ENCODE results near the gene CAMTA1.

Gene CAMTA1

GRCh38 chr1:6935911-6936690 lies 150.8 kb downstream of the CAMTA1 start:
- no peak for DNase-seq

- DNase-seq: no peak
These were observed 151.8 kb downstream of the CAMTA1 start for GRCh38 chr1:6937048-6937447.

GRCh38 chr1:6939363-6939762 lies 154.1 kb downstream of the CAMTA1 start:
- DNase-seq: no peak

GRCh38 chr1:6941786-6942185 lies 156.5 kb downstream of the CAMTA1 start:
- no peak for DNase-seq

- DNase-seq: no peak
These were observed 157.7 kb downstream of the CAMTA1 start for GRCh38 chr1:6942990-6943389.

- no peak for DNase-seq
These were observed 159.2 kb downstream of the CAMTA1 start for GRCh38 chr1:6944434-6944833.

GRCh38 chr1:6947952-6948351 lies 162.7 kb downstream of the CAMTA1 start:
- no peak for DNase-seq

GRCh38 chr1:6948416-6948815 lies 163.2 kb downstream of the CAMTA1 start:
- DNase-seq: no peak

- no peak for DNase-seq
These were observed 163.6 kb downstream of the CAMTA1 start for GRCh38 chr1:6948861-6949260.

GRCh38 chr1:6950001-6950765 lies 164.9 kb downstream of the CAMTA1 start:
- no peak for DNase-seq

GRCh38 chr1:6951536-6951935 lies 166.3 kb downstream of the CAMTA1 start:
- no peak for DNase-seq

GRCh38 chr1:6953216-6953615 lies 168.0 kb downstream of the CAMTA1 start:
- DNase-seq: no peak

- DNase-seq: no peak
These were observed 168.7 kb downstream of the CAMTA1 start for GRCh38 chr1:6953907-6954364.

GRCh38 chr1:6954591-6954990 lies 169.3 kb downstream of the CAMTA1 start:
- DNase-seq: no peak

GRCh38 chr1:6955357-6956094 lies 170.3 kb downstream of the CAMTA1 start:
- DNase-seq: no peak

- no peak for DNase-seq
These were observed 171.4 kb downstream of the CAMTA1 start for GRCh38 chr1:6956488-6957159.

- DNase-seq: no peak
These were observed 172.1 kb downstream of the CAMTA1 start for GRCh38 chr1:6957341-6957740.

GRCh38 chr1:6958407-6959030 lies 173.3 kb downstream of the CAMTA1 start:
- DNase-seq: no peak

- no peak for DNase-seq
These were observed 174.2 kb downstream of the CAMTA1 start for GRCh38 chr1:6959491-6959890.

- no peak for DNase-seq
These were observed 175.1 kb downstream of the CAMTA1 start for GRCh38 chr1:6960291-6960811.

GRCh38 chr1:6960860-6961259 lies 175.6 kb downstream of the CAMTA1 start:
- no peak for DNase-seq

- DNase-seq: no peak
These were observed 176.0 kb downstream of the CAMTA1 start for GRCh38 chr1:6961289-6961688.

All from activated CD8-positive, alpha-beta memory T cell treated with anti-CD3 and anti-CD28 coated beads for 24 hours (primary cell).